ENCODE measurements around the gene FKBP2.

DNA sequence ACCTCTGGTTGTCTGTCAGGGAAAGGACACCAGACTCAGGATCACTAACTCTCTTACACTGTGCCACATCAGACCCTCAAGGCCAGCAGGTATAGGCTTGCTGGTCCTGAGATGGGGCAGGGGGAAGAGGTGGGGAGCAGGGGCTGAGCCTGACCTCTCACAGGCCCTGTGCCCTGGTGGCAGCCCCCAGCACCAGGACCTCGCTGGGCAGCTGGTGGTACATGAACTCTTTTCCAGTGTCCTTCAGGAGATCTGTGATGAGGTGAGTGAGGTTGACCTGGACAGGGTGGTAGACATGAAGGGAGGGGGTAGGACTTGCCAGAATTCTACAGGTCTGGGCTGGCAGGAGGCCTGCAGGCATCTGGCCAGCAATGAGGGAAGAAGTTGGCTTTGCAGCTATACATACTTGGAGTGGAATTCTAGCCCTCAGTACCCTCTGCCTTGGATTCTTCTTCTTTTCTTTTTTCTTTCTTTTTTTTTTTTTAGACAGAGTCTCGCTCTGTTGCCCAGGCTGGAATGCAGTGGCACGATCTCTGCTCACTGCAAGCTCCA lies 13.4 kb upstream of the FKBP2 start:
- TF ChIP-seq EZH2phosphoT487 (IDR thresholded peaks at IDR 0.05; ENCODE audit: insufficient read depth, low read depth) (no peak), EZH2 (IDR thresholded peaks at IDR 0.05; ENCODE audit: insufficient read depth, poor library complexity, severe bottlenecking) (no peak)
